Measurements from ENCODE around the gene DDI2.
"Not testable (repeated sequence)": the region's sequence is repeated elsewhere in the genome, so short reads cannot be mapped to it uniquely, and the experiment has no call there.

Gene DDI2

DNA sequence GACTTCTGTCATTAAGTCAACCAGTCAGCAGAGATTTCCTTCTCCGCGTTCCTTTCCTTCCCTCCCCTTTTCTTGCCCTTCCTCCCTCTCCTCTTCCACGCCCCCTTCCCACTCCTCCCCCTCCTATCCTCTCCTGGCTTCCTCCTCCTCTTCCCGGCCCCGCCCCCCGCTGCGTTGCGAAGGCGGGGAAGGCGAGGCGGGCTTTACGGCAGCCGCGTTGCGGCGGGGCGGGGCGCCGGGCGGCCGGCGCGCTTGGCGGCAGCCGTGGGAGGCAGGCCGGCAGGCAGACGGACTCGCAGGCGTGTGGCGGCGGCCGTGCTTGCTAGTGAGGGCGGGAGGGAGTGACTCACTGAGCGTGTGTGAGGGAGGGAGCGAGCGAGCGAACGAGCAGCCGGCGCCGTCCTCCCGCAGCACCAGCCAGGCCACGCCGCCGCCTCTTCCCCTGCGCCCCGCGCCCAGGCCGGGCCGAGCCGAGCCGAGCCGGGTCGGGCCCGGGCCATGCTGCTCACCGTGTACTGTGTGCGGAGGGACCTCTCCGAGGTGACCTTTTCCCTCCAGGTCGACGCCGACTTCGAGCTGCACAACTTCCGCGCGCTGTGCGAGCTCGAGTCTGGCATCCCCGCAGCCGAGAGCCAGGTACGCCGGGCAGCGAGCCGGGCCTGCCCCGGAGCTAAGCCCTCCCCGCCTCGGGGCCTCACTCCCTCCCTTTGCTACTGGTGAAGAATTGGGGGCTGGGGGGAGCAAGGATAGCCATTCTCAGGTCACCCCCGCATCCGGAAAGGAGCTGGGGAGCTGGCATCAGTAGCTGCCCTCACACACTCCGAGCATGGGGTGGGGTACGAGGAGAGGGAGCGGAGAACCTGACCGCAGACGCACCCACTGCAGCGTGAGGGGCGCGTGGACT, at the start of gene DDI2:
TSS of gene DDI2 (plus strand) at position 286 of the 904 bp plus-strand sequence. CDS start at position 499, 213 bp downstream.
- DNase-seq, result peak; percentile 88 to 98

DNA sequence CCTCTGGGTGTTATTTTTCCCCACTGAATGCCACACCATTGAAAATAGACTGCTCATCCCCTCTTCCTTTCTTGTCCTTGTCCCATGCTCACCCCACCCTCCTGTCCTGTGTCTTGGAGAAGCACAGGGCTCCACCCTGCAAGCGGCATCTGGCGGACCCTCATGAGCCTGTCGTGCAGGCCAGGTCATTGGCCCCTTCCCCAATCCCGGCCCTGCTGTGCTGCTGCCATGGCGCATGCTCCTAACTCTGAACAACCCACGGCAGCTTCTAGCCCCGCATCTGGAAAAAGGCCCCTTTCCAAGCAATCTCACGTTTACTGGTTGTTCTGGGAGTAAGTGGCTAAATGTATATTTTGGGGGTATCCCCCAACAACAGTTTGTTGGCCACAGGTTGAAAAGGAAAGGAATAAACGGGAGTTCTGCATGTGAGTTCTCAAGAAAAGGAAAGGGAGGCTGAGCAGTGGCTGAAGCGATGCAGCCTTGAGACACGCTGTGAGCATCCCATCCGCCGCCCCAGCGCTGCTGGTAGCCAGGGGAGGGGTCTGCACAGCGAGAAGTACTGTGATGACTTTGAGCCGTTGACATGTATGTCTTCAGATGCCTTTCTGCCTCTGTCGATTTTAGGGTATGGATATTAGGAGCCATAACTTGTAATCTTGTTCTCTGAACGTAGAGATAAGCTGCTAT, 48.7 kb upstream of the DDI2 start:
- no peak for DNase-seq

DNA sequence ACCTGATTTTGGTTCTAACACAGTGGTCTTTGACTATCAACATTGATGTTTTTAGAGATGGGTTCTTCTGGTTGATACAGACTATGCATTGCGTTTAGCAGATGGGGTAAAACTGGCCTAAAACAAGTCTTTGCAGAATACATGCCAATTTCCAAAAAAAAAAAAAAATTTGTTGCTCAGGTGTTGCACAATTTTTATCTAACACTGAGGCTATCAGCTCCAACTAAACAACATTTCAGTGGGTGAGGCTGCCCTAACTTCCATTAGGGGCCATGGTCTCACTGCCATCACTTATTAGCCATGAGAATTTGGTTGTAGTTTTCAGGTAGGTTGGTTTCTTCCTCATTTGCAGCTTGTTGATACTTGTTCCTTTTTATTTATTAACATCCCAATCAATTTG, 46.4 kb upstream of the DDI2 start:
- DNase-seq, result no peak

DNA sequence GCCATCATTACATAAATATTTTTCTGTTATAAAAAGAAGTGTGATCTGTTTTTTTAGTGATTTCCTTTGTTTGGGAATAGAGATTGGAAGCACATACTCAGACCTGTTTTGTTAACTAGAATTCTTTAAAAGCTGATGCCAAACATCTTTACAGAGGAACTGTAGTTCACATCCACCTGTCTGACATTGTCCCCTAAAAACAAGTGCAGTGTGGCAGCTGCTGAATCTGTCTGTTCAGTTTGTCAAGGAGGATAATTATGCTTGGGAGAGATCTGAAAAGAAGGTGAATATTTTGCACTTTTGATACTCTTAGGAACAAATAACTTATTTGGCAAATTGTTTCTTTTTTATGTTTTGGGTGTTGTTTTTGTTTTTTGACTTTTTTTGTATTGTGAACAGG, 46.0 kb upstream of the DDI2 start:
- DNase-seq, result no peak

DNA sequence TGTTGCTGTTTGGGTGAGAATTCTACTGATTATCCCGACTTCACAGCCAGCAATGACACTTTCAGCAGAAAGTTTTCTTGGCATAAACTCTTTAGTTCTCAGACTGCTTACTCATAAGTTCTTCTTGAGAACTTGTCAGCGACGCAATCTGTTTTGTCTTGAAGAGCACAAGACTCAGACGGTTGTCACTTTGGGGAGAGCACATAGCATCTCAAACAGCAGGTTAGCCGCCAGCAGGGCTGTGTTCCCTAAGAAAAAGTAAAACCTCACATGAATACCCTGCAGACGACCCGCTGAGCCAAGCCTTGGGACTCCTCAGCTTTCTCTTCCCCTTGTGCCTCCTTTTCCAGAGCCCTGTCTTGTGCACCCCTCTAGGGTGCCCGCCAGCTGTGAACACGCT, 43.8 kb upstream of the DDI2 start:
- no peak for DNase-seq

DNA sequence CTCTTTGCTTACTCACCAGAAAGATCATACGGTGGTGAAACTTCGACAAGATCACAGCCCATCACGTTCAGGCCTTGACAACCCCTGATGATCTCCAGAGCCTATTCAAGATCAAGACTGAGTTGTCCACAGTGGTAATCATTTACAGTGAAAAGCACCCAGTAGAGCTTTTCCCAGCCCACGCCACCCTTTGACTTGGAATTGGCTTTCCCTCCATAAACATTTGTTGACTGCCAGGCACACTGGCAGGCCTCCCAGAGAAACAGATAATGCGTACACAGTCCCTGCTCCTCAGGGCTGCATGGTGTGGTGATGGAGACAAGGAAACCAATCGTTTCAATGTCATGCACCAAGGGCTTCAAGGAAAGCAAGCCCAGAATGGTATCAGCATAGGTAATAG, 42.5 kb upstream of the DDI2 start:
- no peak for DNase-seq

DNA sequence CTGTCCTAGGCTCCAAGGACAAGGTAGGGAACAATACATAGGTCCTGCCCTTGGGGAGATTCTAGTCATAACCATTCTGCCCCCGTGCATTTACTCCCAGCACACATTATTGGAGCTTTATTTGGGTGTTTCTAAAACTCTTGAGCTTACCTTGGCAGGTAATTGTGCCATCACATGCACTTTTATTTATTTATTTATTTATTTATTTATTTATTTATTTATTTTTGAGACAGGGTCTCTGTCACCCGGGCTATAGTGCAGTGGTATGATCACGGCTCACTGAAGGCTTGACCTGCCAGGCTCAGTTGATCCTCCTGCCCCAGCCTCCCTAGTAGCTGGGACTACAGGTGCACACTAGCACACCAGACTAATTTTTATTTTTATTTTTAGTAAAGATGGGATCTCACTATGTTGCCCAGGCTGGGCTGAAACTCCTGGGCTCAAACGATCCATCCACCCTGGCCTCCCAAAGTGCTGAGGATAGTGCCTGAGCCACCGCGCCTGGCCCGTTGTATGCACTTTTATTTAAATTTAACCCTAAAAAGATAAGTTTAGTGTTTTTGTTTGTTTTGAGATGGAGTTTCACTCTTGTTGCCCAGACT, 41.6 kb upstream of the DDI2 start:
- no peak for DNase-seq

DNA sequence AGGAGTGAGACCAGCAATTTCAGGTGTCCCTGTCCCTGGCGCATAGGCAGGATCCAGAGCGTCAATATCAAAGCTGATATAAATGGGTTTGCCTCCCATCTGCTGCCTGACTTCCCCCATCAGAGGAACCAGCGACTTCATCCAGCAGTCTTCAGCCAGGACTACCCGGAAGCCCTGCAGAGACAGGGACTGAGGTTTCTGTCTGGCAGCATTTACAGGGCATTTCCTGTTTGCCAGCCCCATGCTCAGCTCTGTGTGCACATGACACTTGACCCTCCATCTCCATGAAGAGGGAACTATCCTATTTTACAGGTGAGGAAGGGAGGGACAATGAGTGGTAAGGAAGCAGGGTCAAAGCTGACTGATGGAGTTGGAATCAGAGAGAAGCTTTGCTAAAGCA, 39.6 kb upstream of the DDI2 start:
- DNase-seq, result no peak

DNA sequence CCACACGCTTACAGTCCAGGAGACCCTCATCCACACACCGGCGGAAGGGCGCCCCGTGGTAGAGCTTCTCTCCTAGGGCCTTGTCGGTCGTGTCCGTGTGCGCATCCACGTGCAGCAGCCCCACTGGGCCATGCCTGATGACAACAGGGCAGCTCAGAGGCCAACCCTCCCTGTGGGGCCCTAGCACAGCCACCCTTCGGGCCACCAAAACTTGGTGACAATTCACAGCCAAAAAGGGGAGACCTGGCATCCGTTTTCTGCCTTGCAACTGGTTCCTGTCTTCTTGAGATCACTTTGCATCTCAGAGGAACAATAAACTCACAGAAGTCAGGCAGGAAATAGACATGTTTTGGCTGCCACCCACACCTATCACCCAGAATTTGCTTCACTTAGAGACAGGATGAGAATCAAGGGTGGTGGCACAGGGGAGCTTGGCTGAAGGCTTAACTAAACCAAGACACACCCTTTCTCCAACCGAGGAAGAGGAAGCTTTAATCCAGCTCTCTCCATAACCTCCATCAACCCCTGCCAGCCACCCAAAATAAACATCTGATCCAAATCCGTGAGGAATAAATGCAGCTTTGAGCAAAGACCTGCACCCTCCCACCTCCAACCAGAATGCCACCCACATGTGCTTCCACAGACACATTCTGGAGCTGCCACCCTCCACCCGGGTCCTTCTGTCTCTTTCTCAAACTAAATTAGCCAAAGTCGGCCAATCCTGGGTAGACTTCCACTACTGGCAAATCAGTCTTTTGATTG, 38.2 kb upstream of the DDI2 start:
- no peak for DNase-seq

DNA sequence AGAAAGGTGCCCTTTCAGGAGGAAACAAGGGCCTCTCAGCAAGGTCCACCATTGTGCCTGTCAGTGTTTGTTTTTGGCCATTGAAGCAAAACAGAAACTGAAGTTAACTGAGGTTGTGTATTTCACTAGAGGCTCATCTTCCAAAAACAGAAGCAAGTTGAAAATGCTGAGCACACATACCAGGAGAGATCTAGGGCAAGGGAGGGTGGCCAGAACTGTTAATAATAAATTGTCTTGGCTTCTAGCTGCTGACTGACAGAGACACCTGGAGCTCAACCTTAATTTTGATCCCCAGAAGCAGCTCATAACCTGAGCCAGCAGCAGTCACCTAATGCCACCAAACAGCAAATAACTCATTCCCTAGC, 37.6 kb upstream of the DDI2 start:
- DNase-seq, result no peak

DNA sequence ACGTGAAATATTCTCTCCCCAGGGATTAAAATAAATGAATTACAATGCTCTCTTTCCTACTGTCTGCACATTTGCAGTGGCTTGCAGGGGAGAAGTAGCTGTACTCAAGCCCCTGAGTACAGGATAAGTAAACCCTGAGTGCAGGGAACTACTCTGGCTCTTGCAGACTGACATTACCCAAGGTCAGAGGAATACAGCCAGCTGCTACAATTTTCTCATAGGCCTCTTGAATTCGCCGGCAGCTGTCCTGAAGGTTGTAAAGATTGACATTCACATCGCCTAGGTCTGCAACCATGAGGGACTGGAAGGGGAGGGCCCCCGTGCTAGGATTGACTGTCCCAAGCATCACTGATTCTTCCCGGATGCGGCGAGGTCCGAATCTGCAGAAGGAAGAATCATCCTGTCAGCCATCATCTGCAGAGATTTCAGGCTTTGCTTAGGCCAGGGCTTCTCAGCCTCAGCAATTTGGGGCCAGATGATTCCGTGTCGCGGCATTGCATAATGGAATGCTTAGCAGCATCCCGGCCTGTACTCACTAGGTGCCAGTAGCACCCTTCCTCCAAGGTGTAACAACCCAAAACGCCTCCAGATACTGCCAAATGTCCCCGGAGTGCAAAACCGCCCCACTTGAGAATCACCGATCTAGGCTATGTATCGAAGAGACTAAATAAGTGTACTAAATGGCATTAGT, 34.1 kb upstream of the DDI2 start:
- no peak for DNase-seq

DNA sequence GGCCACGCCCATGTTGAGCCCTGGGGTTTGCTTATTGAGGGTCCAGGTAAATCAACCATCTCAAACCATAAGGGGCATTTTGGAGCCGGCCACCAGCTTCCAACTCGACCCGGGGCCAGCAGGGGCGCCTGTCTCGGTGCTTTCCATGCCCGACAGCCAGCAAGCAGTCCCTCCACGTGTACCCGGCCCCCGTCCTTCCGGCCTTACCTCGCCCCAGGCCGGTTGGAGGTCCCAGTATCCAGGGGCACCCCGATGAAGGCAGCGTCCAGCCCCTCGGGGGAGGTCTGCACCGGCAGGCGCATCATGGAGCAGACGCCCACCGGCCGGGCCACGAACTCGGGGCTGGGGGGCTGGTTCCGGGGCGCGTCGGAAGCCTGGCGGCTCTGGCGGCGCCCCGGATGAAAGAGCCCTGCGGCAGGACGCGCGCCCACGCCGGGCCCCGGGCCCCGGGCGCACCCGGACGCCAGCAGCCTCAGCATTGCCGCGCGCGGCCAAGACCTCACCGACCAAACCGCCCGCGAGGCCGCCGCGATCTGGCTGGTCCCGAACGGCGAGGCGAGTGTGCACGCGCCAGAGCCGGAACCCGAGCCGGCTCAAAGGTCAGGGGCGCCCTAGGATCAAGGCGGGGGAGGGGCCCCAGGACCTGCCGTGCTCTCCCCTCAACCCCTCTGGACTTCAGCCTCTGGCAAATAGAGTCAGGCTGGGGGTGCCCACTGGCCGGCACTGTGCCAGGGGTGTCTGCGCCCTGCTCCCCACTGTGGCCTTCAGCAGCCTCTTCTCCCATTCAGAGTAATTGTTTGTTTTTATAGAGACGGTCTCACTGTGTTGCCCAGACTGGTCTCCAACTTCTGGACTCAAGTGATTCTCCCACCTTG, 32.5 kb upstream of the DDI2 start, which contains the start of gene AGMAT:
TSS of gene AGMAT (minus strand) at position 563 of the 875 bp plus-strand sequence. CDS start at position 479, 84 bp downstream.
- DNase-seq, result peak in 1 of 2 experiments; percentile 55

DNA sequence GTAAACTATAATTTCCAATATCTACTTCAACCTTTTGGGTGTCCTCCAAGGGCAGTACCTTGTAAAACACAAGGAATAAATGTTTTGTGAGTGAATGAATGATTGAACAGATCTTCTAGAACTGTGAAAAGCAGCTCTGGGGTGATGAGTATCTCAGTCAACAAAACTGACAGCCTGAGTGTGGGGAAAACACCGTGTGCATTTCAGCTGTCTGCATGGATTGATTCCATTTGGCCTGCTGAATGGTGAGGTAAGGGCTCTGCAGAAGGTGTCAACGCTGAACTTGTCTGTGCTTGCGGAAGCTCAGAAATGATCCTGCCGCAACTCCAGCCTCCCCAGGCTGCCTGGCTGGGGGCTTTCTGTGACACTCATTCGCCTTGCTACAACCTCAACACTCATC, 25.0 kb upstream of the DDI2 start:
- no peak for DNase-seq

DNA sequence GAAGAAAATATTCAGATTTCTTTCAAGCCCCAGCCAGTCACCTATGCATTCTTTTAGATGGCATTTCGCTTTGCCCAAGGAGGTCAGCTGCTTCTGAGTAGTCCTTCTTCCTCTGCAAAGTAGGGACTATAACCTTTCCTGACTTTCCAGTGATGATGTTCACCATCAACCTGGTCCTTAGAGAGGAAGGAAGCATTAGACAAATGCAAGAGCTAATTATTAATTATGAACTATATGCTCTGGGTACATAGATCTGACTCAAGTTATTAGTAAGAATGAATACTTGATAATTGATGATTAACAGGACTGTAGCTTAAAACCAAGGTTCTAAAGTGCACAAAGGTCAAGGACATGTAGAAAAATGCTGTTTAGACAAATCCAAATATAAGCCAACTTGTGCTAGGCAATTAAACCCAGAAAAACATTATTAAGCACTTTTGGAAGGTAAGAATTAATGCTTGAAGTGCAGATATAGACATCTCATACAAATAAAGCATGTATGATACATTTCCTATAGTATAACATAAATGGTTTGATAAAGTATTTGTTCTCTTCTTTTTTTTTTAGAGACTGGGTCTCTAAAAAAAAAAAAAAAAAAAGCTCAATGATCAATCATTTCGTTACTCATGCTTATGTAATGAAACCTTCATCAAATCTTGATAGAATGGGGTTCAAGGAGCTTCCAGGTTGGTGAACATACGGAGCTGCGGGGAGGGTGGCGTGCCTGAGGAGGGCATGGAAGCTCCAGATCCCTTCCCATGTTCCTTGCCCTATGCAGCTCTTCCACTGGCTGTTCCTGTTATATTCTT, 21.2 kb upstream of the DDI2 start:
- no peak for DNase-seq

DNA sequence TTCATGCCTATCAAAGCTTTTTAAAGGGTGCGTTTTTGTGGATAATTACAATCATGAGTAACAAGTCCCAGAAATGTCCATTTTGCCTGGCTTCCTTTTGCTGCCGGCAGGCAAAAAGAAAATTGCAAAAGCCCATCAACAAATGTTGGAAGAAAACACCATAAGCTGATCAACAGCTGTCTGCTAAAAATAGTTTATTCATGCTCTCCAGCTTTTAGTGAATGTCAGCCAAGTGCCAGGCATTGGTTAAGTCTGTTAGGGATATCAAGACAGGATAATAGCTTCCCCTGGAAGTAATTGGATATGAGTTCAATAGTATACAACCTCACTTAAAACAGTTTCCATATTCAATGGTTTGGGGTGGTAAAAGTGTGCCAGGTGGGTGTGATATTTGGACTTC, 18.8 kb upstream of the DDI2 start:
- DNase-seq, result no peak

DNA sequence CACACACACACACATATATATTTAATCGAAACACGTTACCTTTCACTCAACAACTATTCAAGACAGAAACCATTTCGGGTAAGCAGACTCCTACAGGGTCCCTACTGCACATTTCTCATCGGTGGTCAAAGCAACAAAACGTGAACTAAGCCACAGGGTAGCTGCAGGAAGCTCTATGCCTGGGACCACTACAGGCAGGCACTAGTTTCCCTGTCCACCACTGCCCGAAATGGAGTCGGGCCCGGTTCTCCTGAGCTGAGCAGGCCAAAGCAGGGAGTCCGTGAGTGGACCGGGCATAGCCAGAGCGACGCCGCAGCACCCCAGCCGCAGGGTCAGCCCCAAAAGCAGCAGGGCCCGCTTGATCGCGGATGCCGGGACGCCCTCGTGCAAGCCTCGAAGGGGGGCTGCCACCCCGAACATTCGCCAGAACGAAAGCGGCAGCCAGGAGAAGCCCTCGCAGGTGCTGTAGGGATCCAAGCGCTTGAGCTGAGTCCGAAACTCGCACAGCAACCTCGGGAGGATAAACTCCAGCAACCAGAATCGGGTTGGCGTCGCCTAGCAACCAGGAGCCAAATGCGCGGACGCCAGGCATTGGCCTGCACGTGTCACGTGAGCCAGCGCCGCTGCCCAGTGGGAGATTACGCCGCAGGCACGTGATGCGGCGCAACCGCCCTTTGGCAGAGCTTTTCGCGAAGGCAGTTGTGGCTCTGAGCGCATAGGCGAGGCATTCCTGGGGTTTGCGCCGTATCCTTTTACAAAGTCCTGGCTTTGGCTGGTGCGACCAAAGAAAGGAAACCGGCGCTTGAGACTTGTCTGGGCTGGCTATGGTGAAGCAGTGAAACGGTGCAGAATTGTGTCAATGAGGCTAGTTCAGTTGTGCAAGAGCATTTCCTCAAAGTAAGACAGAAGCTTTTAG, 13.9 kb upstream of the DDI2 start:
- DNase-seq, result peak; percentile 96 to 98

DNA sequence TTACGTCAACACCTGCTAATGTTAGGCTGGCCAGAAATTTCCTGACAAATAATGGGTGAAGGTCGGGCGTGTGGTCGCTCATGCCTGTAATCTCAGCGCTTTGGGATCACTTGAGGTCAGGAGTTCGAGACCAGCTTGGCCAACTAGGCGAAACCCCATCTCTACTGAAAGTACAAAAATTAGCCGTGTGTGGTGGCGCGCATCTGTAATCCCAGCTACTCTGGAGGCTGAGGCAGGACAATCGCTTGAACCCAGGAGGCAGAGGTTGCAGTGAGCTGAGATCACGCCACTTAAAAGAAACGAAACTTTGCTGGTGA, 13.3 kb upstream of the DDI2 start:
- DNase-seq, result not testable (repeated sequence)

DNA sequence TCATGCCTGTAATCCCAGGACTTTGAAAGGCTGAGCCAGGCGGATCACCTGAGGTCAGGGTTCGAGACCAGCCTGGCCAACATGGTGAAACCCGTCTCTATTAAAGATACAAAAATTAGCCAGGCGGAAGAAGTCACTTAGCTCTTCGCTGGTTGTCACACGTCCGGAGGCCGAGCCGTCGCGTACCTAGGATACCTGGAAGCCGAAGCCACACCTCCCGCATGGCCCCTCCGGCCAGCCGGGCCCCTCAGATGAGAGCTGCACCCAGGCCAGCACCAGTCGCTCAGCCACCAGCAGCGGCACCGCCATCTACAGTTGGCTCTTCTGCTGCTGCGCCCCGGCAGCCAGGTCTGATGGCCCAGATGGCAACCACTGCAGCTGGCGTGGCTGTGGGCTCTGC, 12.9 kb upstream of the DDI2 start:
- DNase-seq, result not testable (repeated sequence)

All from NCI-H526 (cell line).